Heart left ventricle (tissue), 16 donors: ENCODE results near the gene MPPE1. TPM values are rescaled to one million over a fixed set of nuclear protein-coding genes. Genes with fewer than 3 reads are reported as not detected.
"Not testable (repeated sequence)": the region's sequence is repeated elsewhere in the genome, so short reads cannot be mapped to it uniquely, and the experiment has no call there.

Source experiments
- ATAC-seq, 4 donors: fragments of 200-7000 bp; cut with Tn5 transposase; one replicate each; pipeline ENCODE4 v1.9.1; 2020 to 2022; ENCODE audit warnings: moderate library complexity in 4 of 4, mild to moderate bottlenecking in 3 of 4, moderate number of reproducible peaks in 1 of 4
- DNase-seq, 5 donors: peaks; one replicate each; pipeline ENCODE4 v3.0.0-alpha.2; 2020
- H3K27ac ChIP-seq, 12 donors: fragments of 200-600 bp; sonication (generic) in 4 of 12; one replicate each; pipeline versions ENCODE4 v1.5.0 to v1.8.0; 2016 to 2022; ENCODE audit warnings: mild to moderate bottlenecking in 2 of 12
- H3K27me3 ChIP-seq, 9 donors: fragments of 200-600 bp; sonication (generic) in 2 of 9; one replicate each; pipeline versions ENCODE4 v1.5.1 to v1.8.0; 2016 to 2022; ENCODE audit warnings: mild to moderate bottlenecking in 3 of 9
- H3K36me3 ChIP-seq, 9 donors: fragments of 200-600 bp; sonication (generic) in 2 of 9; one replicate each; pipeline versions ENCODE4 v1.5.0 to v1.8.0; 2018 to 2022; ENCODE audit warnings: mild to moderate bottlenecking in 2 of 9
- H3K4me1 ChIP-seq, 12 donors: fragments of 200-600 bp; sonication (generic) in 4 of 12; one replicate each; pipeline versions ENCODE4 v1.5.0 to v1.8.0; 2016 to 2022; ENCODE audit warnings: mild to moderate bottlenecking in 3 of 12
- H3K4me3 ChIP-seq, 12 donors: fragments of 200-600 bp; sonication (generic) in 4 of 12; one replicate each; pipeline versions ENCODE4 v1.5.0 to v1.8.0; 2017 to 2022; ENCODE audit warnings: mild to moderate bottlenecking in 9 of 12, moderate library complexity in 4 of 12
- H3K9me3 ChIP-seq, 12 donors: fragments of 200-600 bp; sonication (generic) in 4 of 12; one replicate each; pipeline versions ENCODE4 v1.5.0 to v1.8.0; 2016 to 2022; ENCODE audit warnings: mild to moderate bottlenecking in 1 of 12
- POLR2A ChIP-seq, 2 donors: fragments of 450-650 bp; IDR thresholded peaks; one replicate each; pipeline ENCODE4 v1.6.1; 2017; ENCODE audit warnings: antibody characterized with exemption in 2 of 2, mild to moderate bottlenecking in 2 of 2, moderate library complexity in 2 of 2
- WGBS, 4 donors: extraction: QIAGEN DNeasy Blood & Tissue Kit in 2 of 4; methylation state at CpG; one replicate each; pipeline versions ENCODE4 v1.1.5 to v1.1.7; 2013 to 2018; 5-methylcytosine and 5-hydroxymethylcytosine counted together
- intact Hi-C, 10 donors: fragments of 100-400 bp; cut with DNase I; formaldehyde crosslinking; loops; one replicate each; pipeline versions ENCODE4 v1.11.1 to v1.14.2; 2022
- polyA plus RNA-seq, 2 donors: library from polyadenylated mRNA; stranded (reverse); fragments of 200-250 nt; gene quantifications; one replicate each; pipeline ENCODE4 v1.2.3, GENCODE V29; 2013
- total RNA-seq, 9 donors: library from RNA; depleted of rRNA in 2 of 9; stranded (reverse); fragments of >200 nt in 2 of 9; fragmentation: NEBNext Ultra II Directional in 3 of 9; extraction: Animal tissue kit (Norgen Biotek cat#: 25700) in 3 of 9; gene quantifications; one replicate each; pipeline versions ENCODE4 v1.1.0 to v1.2.4, GENCODE V29; 2016 to 2023
- TF ChIP-seq, protein P1 (sequence below), 12 donors: fragments of 200-600 bp; sonication (generic) in 4 of 12; IDR thresholded peaks; one replicate each; pipeline versions ENCODE4 v1.5.0 to v1.8.0; 2018 to 2022; ENCODE audit warnings: antibody characterized with exemption in 12 of 12, mild to moderate bottlenecking in 5 of 12
- donor health status: ischemic (EF 13 %, LVEDD 7.1; RV severe dilation, severe dysfunction).
- donor health status: healthy with polysubstance abuse.
- donor health status: DM: no; HTN: yes; CAD: no.
- donor health status: DM: no; HTN: no; CAD: no.
- donor health status: ischemic (EF 25% LVEDD 6.9; RV normal size, moderate dysfunction).
- donor health status: ischemic (EF 25% LVEDD 5.7; RV mildly dilated, moderate dysfunction).
- donor health status: healthy.
- donor health status: DM: yes; HTN: yes; CAD: no.
- donor health status: ischemic (EF 35%, LVEDD 5.7; RV mildly dilated, moderate dysfunction).
- donor health status: nonischemic (EF 11% LVEDD 7.7; RV severe dilation, severe dysfunction).
- donor health status: DM: yes; HTN: yes; CAD: no.
- donor health status: PGD.
- donor health status: ischemic (EF 29% LVEDD 5.4; RV normal size, mild dysfunction).
- donor health status: nonischemic (EF 23%, LVEDD 6.1; RV moderate dilation, normal function).

MPPE1 gene
- total and polyA plus RNA-seq, 11 donors = 17.8 to 45.5 (median 29.6) TPM

DNA sequence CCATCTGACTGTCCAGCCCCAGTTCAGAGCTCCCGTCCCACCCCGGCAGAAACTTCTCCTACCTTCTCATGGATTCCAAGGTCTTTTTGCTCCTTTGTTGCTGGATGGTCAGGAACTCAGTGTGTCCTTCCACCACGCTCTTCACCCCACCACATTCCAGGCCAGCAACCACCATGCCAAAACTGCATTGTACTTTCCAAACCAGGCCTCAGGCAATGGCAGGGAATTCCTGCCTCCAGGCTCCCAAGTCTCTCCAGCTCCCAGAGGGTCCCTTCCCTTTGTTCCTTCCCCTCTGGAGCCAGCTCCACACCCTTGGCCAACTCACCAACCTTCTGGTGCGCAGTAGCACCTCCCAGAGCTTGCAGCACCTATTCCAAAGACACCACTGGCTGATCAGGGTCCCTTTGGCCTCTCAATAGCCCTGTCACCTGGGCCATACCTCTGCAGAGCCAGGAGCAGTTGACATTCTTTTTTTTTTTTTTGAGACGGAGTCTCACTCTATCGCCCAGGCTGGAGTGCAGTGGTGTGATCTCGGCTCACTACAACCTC lies 48.8 kb downstream of the MPPE1 start:
- intact Hi-C loops = loop anchor here in 4 of 10 donors (5.0 to 10.0 kb wide), 4 partner anchors 45 to 218 kb away; partner anchors contain the start of gene MPPE1 (in 1 of the 4)
- Histone ChIP-seq H3K36me3 (peaks cover 0 to 12% (median 6%) of the 10 kb centered on the region in 9 donors), H3K27me3 (no peaks in the 10 kb centered on the region), H3K9me3 (no peaks in the 10 kb centered on the region), H3K4me3 (no peak overlapping the region), H3K27ac (no peak overlapping the region), H3K4me1 (peaks cover 0 to 47% (median 6%) of the 10 kb centered on the region in 12 donors)
- no peak for DNase-seq
- ATAC-seq = no peak
- WGBS, 4 donors = 92 to 96% (median 93%) methylated on average over 7 of the region's 7 CpGs
- no peak for TF ChIP-seq POLR2A (IDR thresholded peaks at IDR 0.05)
- TF ChIP-seq, protein P1, sequence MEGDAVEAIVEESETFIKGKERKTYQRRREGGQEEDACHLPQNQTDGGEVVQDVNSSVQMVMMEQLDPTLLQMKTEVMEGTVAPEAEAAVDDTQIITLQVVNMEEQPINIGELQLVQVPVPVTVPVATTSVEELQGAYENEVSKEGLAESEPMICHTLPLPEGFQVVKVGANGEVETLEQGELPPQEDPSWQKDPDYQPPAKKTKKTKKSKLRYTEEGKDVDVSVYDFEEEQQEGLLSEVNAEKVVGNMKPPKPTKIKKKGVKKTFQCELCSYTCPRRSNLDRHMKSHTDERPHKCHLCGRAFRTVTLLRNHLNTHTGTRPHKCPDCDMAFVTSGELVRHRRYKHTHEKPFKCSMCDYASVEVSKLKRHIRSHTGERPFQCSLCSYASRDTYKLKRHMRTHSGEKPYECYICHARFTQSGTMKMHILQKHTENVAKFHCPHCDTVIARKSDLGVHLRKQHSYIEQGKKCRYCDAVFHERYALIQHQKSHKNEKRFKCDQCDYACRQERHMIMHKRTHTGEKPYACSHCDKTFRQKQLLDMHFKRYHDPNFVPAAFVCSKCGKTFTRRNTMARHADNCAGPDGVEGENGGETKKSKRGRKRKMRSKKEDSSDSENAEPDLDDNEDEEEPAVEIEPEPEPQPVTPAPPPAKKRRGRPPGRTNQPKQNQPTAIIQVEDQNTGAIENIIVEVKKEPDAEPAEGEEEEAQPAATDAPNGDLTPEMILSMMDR (IDR thresholded peaks at IDR 0.05) = no peak

DNA sequence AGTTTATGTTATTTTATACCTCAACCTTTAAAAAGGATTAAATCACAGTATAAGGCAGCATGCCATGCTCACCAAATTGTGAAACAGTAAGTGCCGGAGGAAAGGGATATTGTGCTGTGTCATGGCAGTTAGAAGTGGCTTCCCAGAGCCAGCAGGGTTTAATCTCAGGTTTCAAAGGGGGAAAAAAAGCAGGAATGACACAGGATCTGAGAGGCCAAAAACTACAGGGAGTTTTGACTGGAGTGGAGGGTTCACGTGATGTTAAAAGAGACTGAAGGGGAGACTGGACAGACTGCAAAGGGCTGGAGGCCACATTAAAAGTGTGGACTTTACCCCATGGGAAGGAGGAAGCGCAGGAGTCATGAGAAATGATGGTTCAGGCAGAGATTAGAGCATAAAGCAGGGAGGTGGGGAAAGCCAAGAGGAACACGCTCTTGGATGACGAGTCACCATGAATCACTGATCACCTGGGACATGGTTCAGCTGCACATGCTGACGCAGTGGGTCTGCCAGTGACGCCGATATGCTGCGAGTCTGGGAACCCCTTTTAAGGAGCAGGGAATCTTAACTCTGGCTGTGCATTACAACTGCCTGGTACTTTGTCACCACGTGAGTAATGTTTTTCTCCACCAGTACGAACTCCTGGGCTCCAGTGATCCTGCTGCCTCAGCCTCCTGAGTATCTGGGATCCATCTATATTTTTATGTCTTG lies 50.8 kb downstream of the MPPE1 start:
- DNase-seq (peak in 4 of 5 donors; percentile 36 to 90 (median 59)), ATAC-seq (peak; percentile 51 to 95 (median 92))
- 45 to 46% (median 45%) methylated on average over 11 of the region's 11 CpGs for WGBS, 4 donors
- H3K4me1 ChIP-seq = peaks cover 5 to 65% (median 25%) of the 10 kb centered on the region in 12 donors
- intact Hi-C loops = loop anchor here in 4 of 10 donors (5.0 to 10.0 kb wide), 4 partner anchors 47 to 220 kb away; partner anchors contain the start of gene MPPE1 (in 1 of the 4)
- no peaks in the 10 kb centered on the region for H3K9me3 ChIP-seq
- H3K4me3 ChIP-seq = peak overlapping the region in 5 of 12 donors; percentile 5 to 17 (median 8)
- H3K36me3 ChIP-seq = peaks cover 0 to 21% (median 6%) of the 10 kb centered on the region in 9 donors
- no peaks in the 10 kb centered on the region for H3K27me3 ChIP-seq
- TF ChIP-seq, protein P1 (IDR thresholded peaks at IDR 0.05) = no peak
- TF ChIP-seq POLR2A (IDR thresholded peaks at IDR 0.05) = peak in 1 of 2 donors; percentile 16
- peak overlapping the region in 11 of 12 donors; percentile 34 to 83 (median 67) for H3K27ac ChIP-seq

DNA sequence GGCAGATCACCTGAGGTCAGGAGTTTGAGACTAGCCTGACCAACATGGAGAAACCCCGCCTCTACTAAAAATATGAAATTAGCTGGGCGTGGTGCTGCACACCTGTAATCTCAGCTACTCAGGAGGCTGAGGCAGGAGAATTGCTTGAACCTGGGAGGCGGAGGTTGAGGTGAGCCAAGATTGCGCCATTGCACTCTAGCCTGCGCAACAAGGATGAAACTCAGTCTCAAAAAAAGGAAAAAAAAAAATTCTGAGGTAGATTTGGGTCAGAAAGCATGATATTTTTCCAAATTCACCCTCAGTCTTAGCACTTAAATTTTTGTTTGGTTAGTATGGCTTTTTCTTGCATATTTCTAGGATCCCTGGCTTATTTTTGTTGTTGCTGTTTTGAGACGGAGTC lies 53.6 kb downstream of the MPPE1 start:
- DNase-seq, H3K9me3 ChIP-seq, ATAC-seq, H3K27ac ChIP-seq, H3K4me3 ChIP-seq, H3K27me3 ChIP-seq: not testable (repeated sequence)
- intact Hi-C loops = loop anchor here in 7 of 10 donors (5.0 to 10.0 kb wide), 6 partner anchors 48 to 200 kb away; partner anchors contain the start of gene MPPE1 (in 5 of the 7)
- Histone ChIP-seq H3K36me3 (peaks cover 0 to 21% (median 6%) of the 10 kb centered on the region in 9 donors), H3K4me1 (peaks cover 5 to 64% (median 27%) of the 10 kb centered on the region in 12 donors)
- WGBS, 4 donors = 86 to 96% (median 93%) methylated on average over 6 of the region's 6 CpGs

DNA sequence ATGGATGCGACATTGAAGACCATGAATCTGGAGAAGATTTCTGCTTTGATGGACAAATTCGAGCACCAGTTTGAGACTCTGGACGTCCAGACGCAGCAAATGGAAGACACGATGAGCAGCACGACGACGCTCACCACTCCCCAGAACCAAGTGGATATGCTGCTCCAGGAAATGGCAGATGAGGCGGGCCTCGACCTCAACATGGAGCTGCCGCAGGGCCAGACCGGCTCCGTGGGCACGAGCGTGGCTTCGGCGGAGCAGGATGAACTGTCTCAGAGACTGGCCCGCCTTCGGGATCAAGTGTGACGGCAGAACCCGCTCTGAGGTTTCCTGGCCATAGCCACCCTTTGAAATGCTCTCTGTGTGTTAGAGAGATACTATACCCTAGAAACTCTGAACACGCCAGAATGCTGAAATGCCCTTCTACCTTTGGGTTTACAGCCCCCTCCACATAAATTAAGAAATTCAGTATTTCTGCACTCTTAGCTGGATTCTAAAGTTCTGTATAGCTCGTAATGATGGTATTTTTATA lies 56.2 kb downstream of the MPPE1 start:
- Histone ChIP-seq H3K4me1 (peaks cover 5 to 48% (median 22%) of the 10 kb centered on the region in 12 donors), H3K27ac (peak overlapping the region; percentile 81 to 98 (median 94)), H3K36me3 (peaks cover 0 to 21% (median 6%) of the 10 kb centered on the region in 9 donors), H3K4me3 (peak overlapping the region; percentile 63 to 99 (median 86)), H3K27me3 (no peaks in the 10 kb centered on the region), H3K9me3 (no peaks in the 10 kb centered on the region)
- no peak for TF ChIP-seq POLR2A (IDR thresholded peaks at IDR 0.05)
- TF ChIP-seq, protein P1 (IDR thresholded peaks at IDR 0.05) = no peak
- WGBS, 4 donors = 1% methylated on average over 10 to 23 of the region's 23 CpGs
- DNase-seq (peak in 4 of 5 donors; percentile 19 to 48 (median 34)), ATAC-seq (peak in 3 of 4 donors; percentile 6 to 26 (median 13))
- intact Hi-C loops = loop anchor here (1.0 to 10.0 kb wide), 11 partner anchors 50 to 197 kb away; partner anchors contain the start of genes MPPE1 (in 9 of the 10) and IMPA2 (in 3 of the 10)
